Measurements from ENCODE around the gene TMEM233. TPM values are rescaled to one million over a fixed set of nuclear protein-coding genes. Genes with fewer than 3 reads are reported as not detected.
A peak's percentile ranks its signal among the peaks of the same experiment; 100 is the strongest.

TMEM233 gene
- total RNA-seq, 1 experiment from 2014 or later: not detected

GRCh38 chr12:119631930-119632678, 38.5 kb downstream of the TMEM233 start:
- H3K9me3 ChIP-seq (ENCODE audit: control insufficient read depth in 1 of 2, insufficient read depth in 1 of 2, low read depth in 1 of 2, low read length in 2 of 2): no peaks in the 10 kb centered on the region
- no peaks in the 10 kb centered on the region for H3K9me2 ChIP-seq (ENCODE audit: insufficient read depth)
- intact Hi-C loops (cut with micrococcal nuclease): no loop called here
- DNase-seq (ENCODE audit: low read depth, low spot score): peak; percentile 43
- peak; percentile 85 for ATAC-seq
- ChIA-PET POLR2A (no interaction called here), CTCF (no interaction called here), RAD21 (ENCODE audit: low non-redundant PET in 1 of 2, low total read pairs in 2 of 2, uncharacterized antibody in 2 of 2, unreplicated experiment in 2 of 2) (no interaction called here)
- TF ChIP-seq SP1 (IDR thresholded peaks at IDR 0.05; ENCODE audit: low read depth): no peak; the same call in 1 of the 2 replicates
- no peak for TF ChIP-seq JUND (IDR thresholded peaks at IDR 0.05)
- 0 out of 2 replicates have a peak, but pooled peaks cover 10% of the 10 kb centered on the region for H3K27me3 ChIP-seq (ENCODE audit: insufficient read depth, low read length)
- no peaks in the 10 kb centered on the region for H4K20me1 ChIP-seq (ENCODE audit: insufficient read depth)
- H3K79me2 ChIP-seq (ENCODE audit: insufficient read depth, low read length): no peaks in the 10 kb centered on the region
- no peak overlapping the region for H3K9ac ChIP-seq (ENCODE audit: low read length)
- peak overlapping the region in 1 of 2 experiments; percentile 10; a peak in 1 of 4 replicates for H3K4me3 ChIP-seq (replicated peaks in 1 of 2; ENCODE audit: low read depth in 1 of 2, low read length in 2 of 2)
- peak overlapping the region; percentile 58 for H2AFZ ChIP-seq (ENCODE audit: low read depth, low read length, poor library complexity, severe bottlenecking)
- H3K4me1 ChIP-seq (ENCODE audit: control insufficient read depth in 1 of 2, insufficient read depth in 2 of 2, low read length in 2 of 2): peaks cover 3 to 15% of the 10 kb centered on the region in 2 experiments; a peak in 3 of 4 replicates
- BruUV-seq (replicated peaks): no TSS peak
- H3K27ac ChIP-seq (ENCODE audit: low read depth, low read length): no peak overlapping the region
- no peaks in the 10 kb centered on the region for H3K36me3 ChIP-seq (ENCODE audit: control insufficient read depth in 1 of 2, insufficient read depth in 2 of 2, low read length in 2 of 2)
- H3K4me2 ChIP-seq (ENCODE audit: low read length): peak overlapping the region; percentile 53

- H3K27ac ChIP-seq (ENCODE audit: low read depth, low read length): no peak overlapping the region
- H3K4me1 ChIP-seq (ENCODE audit: control insufficient read depth in 1 of 2, insufficient read depth in 2 of 2, low read length in 2 of 2): peaks cover 3 to 15% of the 10 kb centered on the region in 2 experiments; a peak in 3 of 4 replicates
- H3K27me3 ChIP-seq (ENCODE audit: insufficient read depth, low read length): 0 out of 2 replicates have a peak, but pooled peaks cover 10% of the 10 kb centered on the region
- RAD21 ChIA-PET (ENCODE audit: low non-redundant PET in 1 of 2, low total read pairs in 2 of 2, uncharacterized antibody in 2 of 2, unreplicated experiment in 2 of 2): no interaction called here
- no peaks in the 10 kb centered on the region for H3K9me3 ChIP-seq (ENCODE audit: control insufficient read depth in 1 of 2, insufficient read depth in 1 of 2, low read depth in 1 of 2, low read length in 2 of 2)
- H3K36me3 ChIP-seq (ENCODE audit: control insufficient read depth in 1 of 2, insufficient read depth in 2 of 2, low read length in 2 of 2): no peaks in the 10 kb centered on the region
- no peaks in the 10 kb centered on the region for H4K20me1 ChIP-seq (ENCODE audit: insufficient read depth)
- H3K9me2 ChIP-seq (ENCODE audit: insufficient read depth): no peaks in the 10 kb centered on the region
- BruUV-seq (replicated peaks): no TSS peak
- POLR2A ChIA-PET: no interaction called here
- DNase-seq (ENCODE audit: low read depth, low spot score): no peak
- no peak overlapping the region for H3K4me2 ChIP-seq (ENCODE audit: low read length)
- no peak overlapping the region for H3K9ac ChIP-seq (ENCODE audit: low read length)
- no peak overlapping the region for H3K4me3 ChIP-seq (replicated peaks in 1 of 2; ENCODE audit: low read depth in 1 of 2, low read length in 2 of 2)
- no peaks in the 10 kb centered on the region for H3K79me2 ChIP-seq (ENCODE audit: insufficient read depth, low read length)
- no peak for ATAC-seq
- no peak overlapping the region for H2AFZ ChIP-seq (ENCODE audit: low read depth, low read length, poor library complexity, severe bottlenecking)
- TF ChIP-seq ATF3 (IDR thresholded peaks at IDR 0.05): no peak
- TF ChIP-seq TCF7L2 (IDR thresholded peaks at IDR 0.05; ENCODE audit: borderline replicate concordance, extremely low read depth, insufficient read depth, insufficient read length): no peak
- TF ChIP-seq FOSL1 (IDR thresholded peaks at IDR 0.05; ENCODE audit: low read depth): no peak
- TF ChIP-seq EGR1 (IDR thresholded peaks at IDR 0.05; ENCODE audit: low read depth): no peak
- no peak for TF ChIP-seq ZBTB33 (IDR thresholded peaks at IDR 0.05; ENCODE audit: extremely low read depth, insufficient replicate concordance, low read length)
- no peak for TF ChIP-seq JUND (IDR thresholded peaks at IDR 0.05)
- no peak for TF ChIP-seq CBX3 (IDR thresholded peaks at IDR 0.05; ENCODE audit: low read depth)
- no peak for TF ChIP-seq SP1 (IDR thresholded peaks at IDR 0.05; ENCODE audit: low read depth)
- TF ChIP-seq RAD21 (IDR thresholded peaks at IDR 0.05; ENCODE audit: low read depth): no peak
- no peak for TF ChIP-seq POLR2AphosphoS5 (IDR thresholded peaks at IDR 0.05; ENCODE audit: low read depth, low read length)
- TF ChIP-seq CEBPB (IDR thresholded peaks at IDR 0.05; ENCODE audit: low read depth): no peak
- TF ChIP-seq POLR2A (IDR thresholded peaks at IDR 0.05; ENCODE audit: borderline replicate concordance, extremely low read depth, insufficient read depth, insufficient read length): no peak
- TF ChIP-seq CTCF (IDR thresholded peaks at IDR 0.05 in 2 of 3, conservative IDR thresholded peaks at IDR 0.05 in 1 of 3; ENCODE audit: borderline replicate concordance in 1 of 3, insufficient read depth in 1 of 3, low read depth in 2 of 3, low read length in 2 of 3): no peak
- TF ChIP-seq ZNF274 (IDR thresholded peaks at IDR 0.05; ENCODE audit: low read depth, low read length): no peak
- no peak for TF ChIP-seq ELF1 (IDR thresholded peaks at IDR 0.05; ENCODE audit: borderline replicate concordance, low read depth)
- intact Hi-C loops (cut with micrococcal nuclease): no loop called here
- CTCF ChIA-PET: interaction anchor here (1.6 kb wide), 1 partner anchor 9 kb away, joined by 5 read pairs; no protein-coding TSS in a partner anchor
These were observed 41.2 kb downstream of the TMEM233 start for GRCh38 chr12:119634743-119635142.
